HG03196 (cell line): Measurements from ENCODE around the gene CUL5.
A peak's percentile ranks its signal among the peaks of the same experiment; 100 is the strongest.
"Not testable (repeated sequence)": the region's sequence is repeated elsewhere in the genome, so short reads cannot be mapped to it uniquely, and the experiment has no call there.

ENCODE experiments used
- ATAC-seq: cut with Tn5 transposase; IDR thresholded peaks from one replicate; pipeline ENCODE4 v1.9.1; 2021; ENCODE audit not compliant: unreplicated experiment

The CUL5 gene

GRCh38 chr11:108111126-108111525 lies 102.4 kb downstream of the CUL5 start:
- no peak for ATAC-seq

- ATAC-seq: no peak
These were observed 103.4 kb downstream of the CUL5 start for GRCh38 chr11:108112057-108112456.

- no peak for ATAC-seq
These were observed 106.9 kb downstream of the CUL5 start for GRCh38 chr11:108115500-108116140.

GRCh38 chr11:108117746-108118371 lies 109.2 kb downstream of the CUL5 start:
- no peak for ATAC-seq

GRCh38 chr11:108120936-108121273 lies 112.2 kb downstream of the CUL5 start:
- ATAC-seq: not testable (repeated sequence)

GRCh38 chr11:108121274-108122155 lies 112.8 kb downstream of the CUL5 start, which contains the start of gene ACAT1:
ACAT1 (plus strand) TSS chr11:108121567; CDS start chr11:108121607, 40 bp downstream.
- peak; percentile 97 for ATAC-seq

- ATAC-seq: no peak
These were observed 113.5 kb downstream of the CUL5 start for GRCh38 chr11:108122166-108122628.

GRCh38 chr11:108125096-108125495 lies 116.4 kb downstream of the CUL5 start:
- no peak for ATAC-seq

GRCh38 chr11:108128772-108129171 lies 120.1 kb downstream of the CUL5 start:
- ATAC-seq: no peak

GRCh38 chr11:108131993-108132392 lies 123.3 kb downstream of the CUL5 start:
- ATAC-seq: no peak

GRCh38 chr11:108132993-108133538 lies 124.4 kb downstream of the CUL5 start:
- ATAC-seq: not testable (repeated sequence)

- no peak for ATAC-seq
These were observed 127.3 kb downstream of the CUL5 start for GRCh38 chr11:108135845-108136544.

GRCh38 chr11:108137212-108137611 lies 128.5 kb downstream of the CUL5 start:
- ATAC-seq: no peak

GRCh38 chr11:108142304-108142703 lies 133.6 kb downstream of the CUL5 start:
- ATAC-seq: no peak

GRCh38 chr11:108144615-108145014 lies 135.9 kb downstream of the CUL5 start:
- ATAC-seq: no peak

GRCh38 chr11:108147150-108147549 lies 138.5 kb downstream of the CUL5 start:
- ATAC-seq: no peak

GRCh38 chr11:108148556-108148955 lies 139.9 kb downstream of the CUL5 start:
- ATAC-seq: no peak

GRCh38 chr11:108154591-108154990 lies 145.9 kb downstream of the CUL5 start:
- no peak for ATAC-seq
